Activated T-cell treated with anti-CD3 and anti-CD28 coated beads for 24 hours (primary cell): Measurements from ENCODE around the gene DAAM2.

Source experiments
- DNase-seq: peaks from one replicate; pipeline ENCODE4 v3.0.0-alpha.2; 2020; ENCODE audit warnings: low read depth

Gene DAAM2

GRCh38 chr6:39848171-39848570, 56.0 kb downstream of the DAAM2 start:
- DNase-seq = no peak

GRCh38 chr6:39849228-39849627, 57.1 kb downstream of the DAAM2 start:
- no peak for DNase-seq

- DNase-seq = no peak
Measured at GRCh38 chr6:39849764-39850163, 57.6 kb downstream of the DAAM2 start.

GRCh38 chr6:39850736-39851297, 58.6 kb downstream of the DAAM2 start:
- DNase-seq = no peak

- DNase-seq = no peak
Measured at GRCh38 chr6:39851331-39851730, 59.2 kb downstream of the DAAM2 start.

- DNase-seq = no peak
Measured at GRCh38 chr6:39852324-39852723, 60.1 kb downstream of the DAAM2 start.

- no peak for DNase-seq
Measured at GRCh38 chr6:39853604-39854003, 61.4 kb downstream of the DAAM2 start.

- DNase-seq = no peak
Measured at GRCh38 chr6:39855356-39855995, 63.3 kb downstream of the DAAM2 start.

GRCh38 chr6:39859025-39859424, 66.8 kb downstream of the DAAM2 start:
- DNase-seq = no peak

- DNase-seq = no peak
Measured at GRCh38 chr6:39861663-39862062, 69.5 kb downstream of the DAAM2 start.

GRCh38 chr6:39865011-39865888, 73.1 kb downstream of the DAAM2 start:
- peak; percentile 44 for DNase-seq

GRCh38 chr6:39867592-39867991, 75.4 kb downstream of the DAAM2 start:
- DNase-seq = no peak

- no peak for DNase-seq
Measured at GRCh38 chr6:39870950-39871349, 78.8 kb downstream of the DAAM2 start.

- no peak for DNase-seq
Measured at GRCh38 chr6:39873439-39873838, 81.3 kb downstream of the DAAM2 start.

GRCh38 chr6:39876111-39876510, 83.9 kb downstream of the DAAM2 start:
- DNase-seq = no peak

GRCh38 chr6:39876826-39877225, 84.7 kb downstream of the DAAM2 start:
- DNase-seq = no peak

- no peak for DNase-seq
Measured at GRCh38 chr6:39879535-39879934, 87.4 kb downstream of the DAAM2 start.

- no peak for DNase-seq
Measured at GRCh38 chr6:39880594-39880993, 88.4 kb downstream of the DAAM2 start.

GRCh38 chr6:39881851-39882530, 89.8 kb downstream of the DAAM2 start:
- no peak for DNase-seq

GRCh38 chr6:39882531-39882899, 90.3 kb downstream of the DAAM2 start:
- no peak for DNase-seq

- no peak for DNase-seq
Measured at GRCh38 chr6:39884696-39885095, 92.5 kb downstream of the DAAM2 start.

GRCh38 chr6:39885691-39886090, 93.5 kb downstream of the DAAM2 start:
- DNase-seq = no peak

GRCh38 chr6:39886871-39887270, 94.7 kb downstream of the DAAM2 start:
- no peak for DNase-seq
